Stimulated activated CD4-positive, alpha-beta T cell treated with anti-CD3 and anti-CD28 coated beads, Interleukin-2, amount 100 ng/mL, for 24 hours (primary cell): ENCODE measurements around the gene MLLT10.
"Not testable (repeated sequence)": the region's sequence is repeated elsewhere in the genome, so short reads cannot be mapped to it uniquely, and the experiment has no call there.

Experiments
- DNase-seq, 2 donors: peaks; one replicate each; pipeline ENCODE4 v3.0.0-alpha.2; 2020

MLLT10 gene

GRCh38 chr10:21705828-21706176 lies 171.8 kb downstream of the MLLT10 start:
- DNase-seq, result no peak

- DNase-seq, result no peak
Observed at GRCh38 chr10:21707498-21707897, 173.5 kb downstream of the MLLT10 start.

GRCh38 chr10:21712975-21713374 lies 178.9 kb downstream of the MLLT10 start:
- no peak for DNase-seq

- no peak for DNase-seq
Observed at GRCh38 chr10:21715531-21716195, 181.6 kb downstream of the MLLT10 start.

- not testable (repeated sequence) for DNase-seq
Observed at GRCh38 chr10:21717437-21718054, 183.5 kb downstream of the MLLT10 start.

GRCh38 chr10:21719502-21719901 lies 185.5 kb downstream of the MLLT10 start:
- no peak for DNase-seq

- no peak for DNase-seq
Observed at GRCh38 chr10:21720090-21720489, 186.1 kb downstream of the MLLT10 start.

GRCh38 chr10:21721000-21721665 lies 187.1 kb downstream of the MLLT10 start:
- DNase-seq, result no peak

- DNase-seq, result no peak
Observed at GRCh38 chr10:21722209-21722608, 188.2 kb downstream of the MLLT10 start.

- no peak for DNase-seq
Observed at GRCh38 chr10:21724020-21724589, 190.1 kb downstream of the MLLT10 start.

GRCh38 chr10:21724687-21725367 lies 190.8 kb downstream of the MLLT10 start:
- DNase-seq, result peak in 1 of 2 donors; percentile 21

GRCh38 chr10:21726601-21727225 lies 192.7 kb downstream of the MLLT10 start:
- no peak for DNase-seq

- no peak for DNase-seq
Observed at GRCh38 chr10:21727452-21728168, 193.6 kb downstream of the MLLT10 start.

GRCh38 chr10:21728618-21729017 lies 194.6 kb downstream of the MLLT10 start:
- DNase-seq, result no peak

GRCh38 chr10:21732067-21732772 lies 198.2 kb downstream of the MLLT10 start:
- DNase-seq, result peak in 1 of 2 donors; percentile 26

GRCh38 chr10:21733710-21734109 lies 199.7 kb downstream of the MLLT10 start:
- DNase-seq, result no peak

GRCh38 chr10:21737106-21737505 lies 203.1 kb downstream of the MLLT10 start:
- no peak for DNase-seq

- DNase-seq, result no peak
Observed at GRCh38 chr10:21740989-21741388, 207.0 kb downstream of the MLLT10 start.

- DNase-seq, result no peak
Observed at GRCh38 chr10:21742740-21743412, 208.8 kb downstream of the MLLT10 start.

- no peak for DNase-seq
Observed at GRCh38 chr10:21744223-21744622, 210.2 kb downstream of the MLLT10 start.

GRCh38 chr10:21746118-21746517 lies 212.1 kb downstream of the MLLT10 start:
- DNase-seq, result no peak
